Measurements from ENCODE around the gene APBB2.

- TF ChIP-seq GABPA (IDR thresholded peaks at IDR 0.05 in 1 of 2, conservative IDR thresholded peaks at IDR 0.05 in 1 of 2) (no peak), CTCF (IDR thresholded peaks at IDR 0.05; ENCODE audit: low read depth, low read length, missing input control) (no peak), MAX (IDR thresholded peaks at IDR 0.05) (no peak), RAD21 (IDR thresholded peaks at IDR 0.05) (peak in 1 of 2 donors; percentile 7), YY1 (IDR thresholded peaks at IDR 0.05) (no peak), SP1 (IDR thresholded peaks at IDR 0.05) (no peak)
Observed at GRCh38 chr4:41204400-41204978, 9.9 kb downstream of the APBB2 start.

Data from liver (tissue), 3 donors.